ENCODE measurements around the gene ABCC6. TPM values are rescaled to one million over a fixed set of nuclear protein-coding genes. Genes with fewer than 3 reads are reported as not detected.
A peak's percentile ranks its signal among the peaks of the same experiment; 100 is the strongest.

ABCC6 gene
- total and polyA plus RNA-seq, 2 of the 13 experiments (the other 11 are each of a cell fraction or from before 2014, with no cell fraction given), result 82.4 to 105 TPM

DNA sequence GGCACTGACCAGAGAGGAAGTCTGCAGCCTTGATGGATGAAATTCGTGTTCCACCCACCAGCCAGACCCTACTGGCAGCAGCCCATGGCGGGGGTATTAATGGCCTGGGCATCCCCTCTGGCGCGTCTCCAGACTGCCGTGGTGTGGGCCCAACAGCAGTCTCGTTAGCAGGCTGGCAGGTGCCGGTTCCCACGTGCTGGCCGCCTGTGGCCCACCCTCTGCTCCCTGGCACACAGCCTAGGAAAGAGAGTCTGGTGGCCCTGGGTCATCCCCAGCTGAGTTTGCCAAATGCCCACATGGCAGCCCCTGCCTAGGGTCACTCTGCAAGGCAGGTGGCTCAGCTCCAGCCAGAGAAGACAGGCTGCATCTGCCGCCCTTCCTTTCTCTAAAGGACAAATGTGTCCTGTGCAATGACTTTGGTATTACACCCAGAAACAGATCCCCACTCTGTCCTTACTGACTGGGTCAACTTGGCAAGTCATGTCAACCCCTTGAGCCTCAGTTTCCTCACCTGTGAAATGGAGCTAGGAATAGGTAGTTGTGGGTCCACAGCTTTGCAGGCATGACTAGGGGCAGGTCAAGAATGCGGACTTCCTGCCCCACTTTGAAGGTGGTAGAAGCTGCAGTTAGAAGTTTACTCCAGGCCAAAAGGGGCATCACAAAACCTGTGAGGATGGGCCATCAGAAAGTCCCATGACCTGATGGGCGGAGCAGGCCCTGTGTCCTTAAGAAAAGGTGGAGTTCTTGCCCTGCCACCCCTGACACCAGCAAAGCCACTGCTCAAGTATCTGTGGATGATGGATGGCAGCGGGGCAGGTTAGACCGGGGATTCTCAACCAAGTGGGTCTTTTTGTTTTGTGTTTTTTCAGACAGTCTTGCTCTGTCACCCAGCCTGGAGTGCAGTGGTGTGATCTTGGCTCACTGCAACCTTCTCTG lies 76.6 kb downstream of the ABCC6 start (continued):
- TF ChIP-seq DMAP1 (CRISPR knock-in tag; IDR thresholded peaks at IDR 0.05), result no peak
- TF ChIP-seq RFX5 (IDR thresholded peaks at IDR 0.05; ENCODE audit: low read depth, low read length), result no peak
- no peak for TF ChIP-seq SIN3A (IDR thresholded peaks at IDR 0.05; ENCODE audit: borderline replicate concordance, low read depth, low read length)
- TF ChIP-seq ZFP37 (CRISPR knock-in tag; IDR thresholded peaks at IDR 0.05; ENCODE audit: borderline replicate concordance), result no peak
- TF ChIP-seq ZSCAN29 (CRISPR knock-in tag; conservative IDR thresholded peaks at IDR 0.05), result 0 out of 2 replicates have a peak, but pooled peaks have one; percentile 6
- TF ChIP-seq RARA (CRISPR knock-in tag; IDR thresholded peaks at IDR 0.05), result no peak
- TF ChIP-seq MED8 (CRISPR knock-in tag; IDR thresholded peaks at IDR 0.05; ENCODE audit: insufficient replicate concordance), result no peak
- TF ChIP-seq, protein P1, sequence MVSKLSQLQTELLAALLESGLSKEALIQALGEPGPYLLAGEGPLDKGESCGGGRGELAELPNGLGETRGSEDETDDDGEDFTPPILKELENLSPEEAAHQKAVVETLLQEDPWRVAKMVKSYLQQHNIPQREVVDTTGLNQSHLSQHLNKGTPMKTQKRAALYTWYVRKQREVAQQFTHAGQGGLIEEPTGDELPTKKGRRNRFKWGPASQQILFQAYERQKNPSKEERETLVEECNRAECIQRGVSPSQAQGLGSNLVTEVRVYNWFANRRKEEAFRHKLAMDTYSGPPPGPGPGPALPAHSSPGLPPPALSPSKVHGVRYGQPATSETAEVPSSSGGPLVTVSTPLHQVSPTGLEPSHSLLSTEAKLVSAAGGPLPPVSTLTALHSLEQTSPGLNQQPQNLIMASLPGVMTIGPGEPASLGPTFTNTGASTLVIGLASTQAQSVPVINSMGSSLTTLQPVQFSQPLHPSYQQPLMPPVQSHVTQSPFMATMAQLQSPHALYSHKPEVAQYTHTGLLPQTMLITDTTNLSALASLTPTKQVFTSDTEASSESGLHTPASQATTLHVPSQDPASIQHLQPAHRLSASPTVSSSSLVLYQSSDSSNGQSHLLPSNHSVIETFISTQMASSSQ (IDR thresholded peaks at IDR 0.05; ENCODE audit: low read depth), result no peak
- TF ChIP-seq, protein P1 (CRISPR knock-in tag; IDR thresholded peaks at IDR 0.05; ENCODE audit: borderline replicate concordance), result no peak
- no peak for TF ChIP-seq PRPF4 (IDR thresholded peaks at IDR 0.05; ENCODE audit: low read depth, low read length, poor library complexity, severe bottlenecking)
- TF ChIP-seq NR3C1 (CRISPR knock-in tag; IDR thresholded peaks at IDR 0.05), result no peak
- TF ChIP-seq ZNF83 (CRISPR knock-in tag; IDR thresholded peaks at IDR 0.05; ENCODE audit: borderline replicate concordance), result no peak
- no peak for TF ChIP-seq ZNF484 (CRISPR knock-in tag; IDR thresholded peaks at IDR 0.05; ENCODE audit: borderline replicate concordance, low read depth)
- TF ChIP-seq, protein P2, sequence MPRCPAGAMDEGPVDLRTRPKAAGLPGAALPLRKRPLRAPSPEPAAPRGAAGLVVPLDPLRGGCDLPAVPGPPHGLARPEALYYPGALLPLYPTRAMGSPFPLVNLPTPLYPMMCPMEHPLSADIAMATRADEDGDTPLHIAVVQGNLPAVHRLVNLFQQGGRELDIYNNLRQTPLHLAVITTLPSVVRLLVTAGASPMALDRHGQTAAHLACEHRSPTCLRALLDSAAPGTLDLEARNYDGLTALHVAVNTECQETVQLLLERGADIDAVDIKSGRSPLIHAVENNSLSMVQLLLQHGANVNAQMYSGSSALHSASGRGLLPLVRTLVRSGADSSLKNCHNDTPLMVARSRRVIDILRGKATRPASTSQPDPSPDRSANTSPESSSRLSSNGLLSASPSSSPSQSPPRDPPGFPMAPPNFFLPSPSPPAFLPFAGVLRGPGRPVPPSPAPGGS (CRISPR knock-in tag; IDR thresholded peaks at IDR 0.05), result no peak
- TF ChIP-seq ETV5 (CRISPR knock-in tag; IDR thresholded peaks at IDR 0.05; ENCODE audit: borderline replicate concordance), result 0 out of 2 replicates have a peak, but pooled peaks have one; percentile 21
- TF ChIP-seq, protein P3, sequence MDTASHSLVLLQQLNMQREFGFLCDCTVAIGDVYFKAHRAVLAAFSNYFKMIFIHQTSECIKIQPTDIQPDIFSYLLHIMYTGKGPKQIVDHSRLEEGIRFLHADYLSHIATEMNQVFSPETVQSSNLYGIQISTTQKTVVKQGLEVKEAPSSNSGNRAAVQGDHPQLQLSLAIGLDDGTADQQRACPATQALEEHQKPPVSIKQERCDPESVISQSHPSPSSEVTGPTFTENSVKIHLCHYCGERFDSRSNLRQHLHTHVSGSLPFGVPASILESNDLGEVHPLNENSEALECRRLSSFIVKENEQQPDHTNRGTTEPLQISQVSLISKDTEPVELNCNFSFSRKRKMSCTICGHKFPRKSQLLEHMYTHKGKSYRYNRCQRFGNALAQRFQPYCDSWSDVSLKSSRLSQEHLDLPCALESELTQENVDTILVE (CRISPR knock-in tag; IDR thresholded peaks at IDR 0.05), result no peak
- no peak for TF ChIP-seq MZF1 (CRISPR knock-in tag; IDR thresholded peaks at IDR 0.05; ENCODE audit: borderline replicate concordance)
- TF ChIP-seq EZH2 (conservative IDR thresholded peaks at IDR 0.05; ENCODE audit: low read depth, low read length), result no peak
- TF ChIP-seq, protein P4, sequence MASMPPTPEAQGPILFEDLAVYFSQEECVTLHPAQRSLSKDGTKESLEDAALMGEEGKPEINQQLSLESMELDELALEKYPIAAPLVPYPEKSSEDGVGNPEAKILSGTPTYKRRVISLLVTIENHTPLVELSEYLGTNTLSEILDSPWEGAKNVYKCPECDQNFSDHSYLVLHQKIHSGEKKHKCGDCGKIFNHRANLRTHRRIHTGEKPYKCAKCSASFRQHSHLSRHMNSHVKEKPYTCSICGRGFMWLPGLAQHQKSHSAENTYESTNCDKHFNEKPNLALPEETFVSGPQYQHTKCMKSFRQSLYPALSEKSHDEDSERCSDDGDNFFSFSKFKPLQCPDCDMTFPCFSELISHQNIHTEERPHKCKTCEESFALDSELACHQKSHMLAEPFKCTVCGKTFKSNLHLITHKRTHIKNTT (CRISPR knock-in tag; IDR thresholded peaks at IDR 0.05), result no peak

Data from HepG2 (cell line).